Measurements from ENCODE around the gene MEF2A.
A peak's percentile ranks its signal among the peaks of the same experiment; 100 is the strongest.
"Not testable (repeated sequence)": the region's sequence is repeated elsewhere in the genome, so short reads cannot be mapped to it uniquely, and the experiment has no call there.

The MEF2A gene

DNA sequence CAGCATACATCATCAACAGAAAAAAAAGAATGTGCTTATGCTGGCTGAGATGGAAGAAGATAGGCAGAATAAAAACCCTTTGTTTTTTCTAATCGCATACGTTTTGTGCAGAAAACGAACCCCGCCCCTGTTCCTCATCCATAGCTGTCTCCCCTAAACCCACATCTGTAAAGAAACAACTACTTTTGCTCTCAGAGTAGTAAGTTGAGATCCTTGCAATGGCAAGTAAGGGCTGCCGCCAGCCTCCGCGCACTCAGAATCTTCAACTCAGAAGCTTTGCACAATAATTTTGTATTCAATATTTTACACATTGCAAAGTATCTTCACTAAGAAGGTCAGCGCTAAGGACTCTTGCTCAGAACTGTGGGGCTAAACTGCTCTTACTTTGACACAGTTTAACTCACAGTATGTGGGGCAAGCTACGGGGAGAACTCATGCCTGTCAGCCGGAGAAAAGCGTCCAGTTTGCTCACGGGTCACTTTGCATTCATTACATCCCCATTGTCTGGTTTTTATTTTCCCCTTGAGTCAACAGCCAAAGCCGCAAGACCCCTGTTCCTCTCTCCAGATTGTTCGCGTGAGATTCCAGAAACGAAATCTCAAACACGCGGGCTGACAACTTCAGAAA is 166.5 kb downstream of the MEF2A start:
- DNase-seq, result no peak

DNA sequence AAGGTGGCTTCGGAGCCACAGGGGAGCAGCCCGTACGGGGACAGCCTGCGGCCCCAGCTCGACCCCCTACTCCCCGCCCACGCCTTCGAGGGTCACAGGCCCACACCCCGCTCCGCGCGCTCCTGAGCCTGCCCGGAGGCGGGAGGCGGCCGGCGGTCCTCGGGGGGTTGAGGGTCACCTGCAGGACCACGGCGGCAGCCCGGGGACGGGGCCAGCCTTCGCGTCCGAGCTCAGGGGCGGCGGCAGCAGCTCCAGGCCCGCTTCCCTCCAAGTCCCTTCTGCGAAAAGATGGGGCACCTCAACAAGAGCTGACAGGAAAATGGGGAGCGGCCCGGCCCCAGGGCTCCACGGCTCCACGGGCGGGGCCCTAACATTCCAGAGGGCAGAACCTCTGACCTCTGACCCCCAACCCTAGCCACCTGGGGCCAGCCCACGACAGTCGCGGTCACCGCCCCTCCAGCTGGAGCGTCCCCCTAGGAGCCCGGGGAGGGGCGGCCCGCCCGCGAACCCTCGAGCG is 167.0 kb downstream of the MEF2A start:
- DNase-seq, result no peak

DNA sequence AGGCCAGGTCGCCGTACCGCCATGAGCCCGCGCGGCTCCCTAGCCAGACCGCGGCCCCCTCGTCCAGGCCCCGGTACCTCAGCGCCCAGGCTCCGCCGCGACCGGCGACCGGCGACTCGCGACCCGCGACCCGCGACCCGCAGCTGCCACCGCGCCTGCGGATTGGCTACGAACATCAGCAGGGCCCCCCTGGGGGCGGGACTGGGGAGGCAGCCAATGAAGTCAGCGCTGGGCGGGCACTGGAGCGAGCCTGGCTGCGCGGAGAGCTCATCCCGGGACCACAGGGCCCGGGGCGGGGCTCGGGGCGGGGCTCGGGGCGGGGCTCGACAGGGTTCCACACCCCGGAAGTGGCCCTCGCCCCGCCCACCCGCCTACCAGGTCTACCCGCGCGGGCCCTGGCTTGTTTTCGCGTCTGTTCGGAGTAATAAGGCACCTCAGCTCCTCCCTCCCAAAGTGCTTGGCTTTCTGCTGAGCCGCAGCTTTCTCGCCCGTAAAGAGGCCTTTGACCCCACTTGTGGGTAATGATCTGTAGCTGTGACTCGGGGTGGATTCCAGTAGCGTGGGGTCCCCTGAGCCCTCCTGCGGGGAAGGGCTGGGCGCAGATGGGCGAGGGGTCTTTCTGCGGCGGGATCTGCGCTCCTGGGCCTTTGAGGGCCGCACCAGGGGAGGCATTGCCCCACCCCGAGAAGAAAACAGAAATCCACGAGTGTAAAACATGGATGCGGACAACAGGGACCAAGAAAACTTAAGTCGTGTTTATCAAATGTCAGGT is 167.7 kb downstream of the MEF2A start, which contains the start of gene LYSMD4:
TSS of gene LYSMD4 (minus strand) at position 170 of the 772 bp plus-strand sequence. CDS start 1,438 bp downstream, outside the sequence.
- DNase-seq, result peak; percentile 88

DNA sequence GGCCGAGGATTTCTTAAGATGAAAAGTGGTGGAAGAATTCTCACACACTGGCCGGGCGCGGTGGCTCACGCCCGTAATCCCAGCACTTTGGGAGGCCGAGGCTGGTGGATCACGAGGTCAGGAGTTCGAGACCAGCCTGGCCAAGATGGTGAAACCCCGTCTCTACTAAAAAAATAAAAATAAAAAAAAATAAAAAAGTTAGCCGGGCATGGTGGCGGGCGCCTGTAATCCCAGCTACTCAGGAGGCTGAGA is 168.2 kb downstream of the MEF2A start:
- not testable (repeated sequence) for DNase-seq

DNA sequence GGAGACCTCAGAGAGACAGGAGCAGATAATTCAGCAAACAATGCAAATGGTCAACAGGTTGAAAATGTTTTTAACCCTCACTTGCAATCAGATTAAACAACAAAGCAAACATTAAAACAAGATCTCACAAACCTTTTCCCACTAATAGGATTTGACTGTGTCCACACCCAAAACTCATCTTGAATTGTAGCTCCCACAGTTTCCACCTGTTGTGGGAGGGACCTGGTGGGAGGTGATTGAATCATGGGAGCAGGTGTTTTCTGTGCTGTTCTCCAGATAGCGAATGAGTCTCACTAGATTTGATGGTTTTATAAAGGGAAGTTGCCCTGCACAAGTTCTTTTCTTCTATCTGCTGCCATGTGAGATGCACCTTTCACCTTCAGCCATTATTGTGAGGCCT is 168.8 kb downstream of the MEF2A start:
- DNase-seq, result no peak

DNA sequence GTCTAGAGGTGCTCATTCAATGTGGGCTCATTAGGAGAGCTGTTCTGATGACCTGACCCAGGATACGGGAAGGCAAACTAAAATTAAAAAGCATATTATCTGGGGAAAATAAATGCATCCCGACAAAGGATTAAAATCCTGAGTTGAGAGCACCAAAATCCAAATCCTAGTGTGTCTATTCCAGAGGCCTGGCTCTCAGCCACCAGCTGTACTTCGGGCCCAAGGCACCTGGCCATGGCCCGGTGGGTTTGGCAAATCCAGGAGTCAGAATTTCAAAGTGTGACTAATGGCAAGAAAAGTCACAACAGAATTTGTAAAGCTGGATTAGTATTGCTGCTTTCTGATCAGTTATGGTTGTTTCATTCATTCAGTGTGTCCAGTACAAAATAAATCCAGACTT is 170.1 kb downstream of the MEF2A start:
- DNase-seq, result no peak

DNA sequence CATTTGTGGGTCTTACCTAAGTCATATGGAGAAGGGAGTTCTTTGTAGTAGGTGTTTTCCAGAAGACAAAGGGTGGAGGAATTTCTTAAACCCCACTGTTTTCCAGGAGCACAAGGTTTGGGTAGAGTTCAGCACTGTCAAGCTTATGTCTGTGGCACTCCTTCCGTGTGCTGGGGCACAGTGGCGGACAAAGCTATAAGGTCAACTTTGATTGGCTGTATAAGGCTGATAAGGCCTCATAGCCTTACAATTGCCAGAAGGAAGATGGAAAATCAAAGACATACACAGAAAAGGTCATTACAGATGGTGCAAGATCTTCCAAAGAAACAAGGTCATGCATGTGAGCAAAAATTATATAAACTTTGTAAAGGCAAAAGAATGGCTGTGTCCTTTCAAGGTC is 170.9 kb downstream of the MEF2A start:
- DNase-seq, result no peak

DNA sequence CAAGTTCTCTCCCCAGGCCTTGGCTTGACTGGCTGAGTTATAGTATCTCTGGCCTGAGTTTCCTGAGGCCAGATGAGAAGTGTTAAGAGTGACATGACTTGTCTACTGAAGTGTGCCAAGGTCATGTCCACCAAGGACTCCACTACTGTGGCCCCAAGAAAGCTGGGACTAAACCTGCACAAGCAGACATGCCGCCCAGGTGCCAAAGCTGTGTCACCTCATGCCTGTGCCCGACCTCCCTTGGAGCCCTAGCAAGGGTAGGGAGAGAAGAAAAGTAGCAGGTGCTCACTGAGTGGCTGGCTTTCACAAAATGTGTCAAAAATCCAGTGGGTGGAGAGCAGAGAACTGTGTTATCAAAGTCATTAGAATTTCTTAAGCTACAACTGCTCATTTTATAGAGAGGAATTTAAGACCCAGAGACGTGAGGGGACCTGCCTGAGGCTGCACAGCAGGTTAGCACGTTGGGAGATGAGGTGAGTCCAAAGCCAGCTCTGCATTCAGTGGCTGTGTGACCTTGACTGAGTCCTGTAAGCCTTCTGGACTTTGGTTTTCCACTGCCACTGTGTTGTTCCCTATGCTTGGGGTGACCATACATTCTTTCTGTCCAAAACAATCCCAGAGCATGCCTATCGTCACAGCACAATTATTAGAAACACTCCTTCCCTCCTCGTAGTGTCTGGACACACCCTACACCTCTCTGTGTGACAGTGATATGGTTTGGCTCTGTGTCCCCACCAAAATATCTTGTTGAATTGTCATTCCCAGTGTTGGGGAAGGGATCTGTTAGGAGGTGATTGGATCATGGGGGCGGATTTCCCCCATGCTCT is 172.4 kb downstream of the MEF2A start:
- DNase-seq, result no peak

DNA sequence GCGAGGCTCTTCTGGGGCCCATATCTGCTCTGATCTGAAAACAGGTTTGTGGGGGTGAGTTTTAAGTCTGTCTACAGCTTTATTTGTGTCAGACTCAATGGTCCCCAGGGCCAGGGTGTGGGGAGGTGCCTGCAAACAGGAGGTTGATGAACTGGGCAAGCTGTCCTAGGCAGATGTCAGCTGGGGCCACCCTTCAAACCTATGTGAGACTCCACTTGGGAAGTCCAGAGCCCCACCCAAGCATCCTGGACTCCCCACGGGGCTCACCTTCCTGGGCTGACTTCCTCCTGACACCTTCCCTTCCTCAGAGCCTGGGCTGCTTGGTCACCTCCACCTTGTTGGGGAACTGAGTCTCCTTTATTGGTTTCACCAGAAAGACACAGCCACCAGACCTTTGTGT is 176.1 kb downstream of the MEF2A start:
- DNase-seq, result no peak

DNA sequence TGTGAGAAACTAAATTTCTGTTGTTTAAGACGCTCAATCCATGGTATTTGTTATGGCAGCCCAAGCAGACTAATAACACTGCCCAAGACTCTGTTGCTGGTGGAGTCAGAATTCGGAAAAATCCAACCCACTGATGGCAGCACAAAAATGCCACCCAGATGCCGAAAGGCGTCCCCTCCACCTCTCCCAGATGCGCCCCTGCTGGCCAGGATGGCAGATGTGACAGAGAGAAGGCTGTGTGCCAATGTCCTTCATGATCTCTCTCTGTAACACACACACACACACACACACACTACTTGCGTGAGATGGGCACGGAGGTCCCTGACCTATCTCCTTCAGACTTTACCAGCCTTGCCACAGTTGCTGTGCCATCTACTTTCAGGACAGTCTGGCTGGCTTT is 178.4 kb downstream of the MEF2A start:
- no peak for DNase-seq

DNA sequence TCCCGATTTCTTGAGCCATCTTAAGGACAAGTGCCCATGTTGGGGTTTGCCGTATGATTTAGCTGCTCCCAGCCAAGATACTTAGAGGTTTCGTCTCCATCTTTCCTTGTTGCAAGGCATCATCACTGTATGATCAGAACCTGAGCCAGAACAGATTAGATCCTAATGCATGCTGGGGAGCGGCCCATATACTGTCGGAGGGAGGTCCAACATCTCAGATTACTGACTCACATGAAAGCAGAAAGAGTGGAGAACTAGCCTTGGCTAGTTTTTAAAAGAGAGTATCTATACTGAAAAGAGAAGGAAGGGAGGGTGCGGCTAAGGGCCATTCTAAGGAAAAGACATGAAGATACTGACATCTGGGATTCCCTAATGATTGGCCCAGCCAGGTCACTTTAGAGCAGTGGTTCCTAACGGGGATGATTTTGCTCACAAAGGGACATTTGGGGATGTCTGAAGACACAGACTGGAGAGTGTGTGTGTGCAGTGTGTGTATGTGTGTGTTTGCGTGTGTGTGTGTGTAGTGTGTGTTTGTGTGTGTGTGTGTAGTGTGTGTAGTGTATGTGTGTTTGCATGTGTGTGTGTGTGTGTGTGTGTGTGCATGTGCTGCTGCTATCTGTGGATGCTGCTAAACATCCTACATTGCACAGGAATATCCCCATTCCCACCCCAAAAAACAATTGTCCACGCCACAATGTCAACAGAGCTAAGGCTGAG is 179.7 kb downstream of the MEF2A start:
- no peak for DNase-seq

DNA sequence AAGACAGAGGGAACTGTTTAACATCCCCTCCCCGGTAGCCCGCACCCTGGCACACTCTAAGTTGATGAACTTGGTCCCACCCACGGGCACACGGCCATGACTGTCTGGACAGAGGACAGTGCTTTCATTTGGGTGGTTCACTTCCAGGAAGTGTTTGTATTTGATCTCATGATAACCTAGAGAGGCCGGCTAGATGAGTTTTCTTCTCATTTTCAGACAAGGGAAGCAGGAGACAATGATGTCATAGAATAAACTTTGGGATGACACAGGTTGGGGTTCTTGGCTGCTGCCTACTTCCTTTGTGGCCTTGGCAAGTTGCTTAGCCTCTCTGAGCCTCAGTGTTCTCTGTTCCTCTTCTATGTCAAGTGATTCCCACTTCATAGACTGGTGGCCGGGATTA is 183.6 kb downstream of the MEF2A start:
- DNase-seq, result no peak

DNA sequence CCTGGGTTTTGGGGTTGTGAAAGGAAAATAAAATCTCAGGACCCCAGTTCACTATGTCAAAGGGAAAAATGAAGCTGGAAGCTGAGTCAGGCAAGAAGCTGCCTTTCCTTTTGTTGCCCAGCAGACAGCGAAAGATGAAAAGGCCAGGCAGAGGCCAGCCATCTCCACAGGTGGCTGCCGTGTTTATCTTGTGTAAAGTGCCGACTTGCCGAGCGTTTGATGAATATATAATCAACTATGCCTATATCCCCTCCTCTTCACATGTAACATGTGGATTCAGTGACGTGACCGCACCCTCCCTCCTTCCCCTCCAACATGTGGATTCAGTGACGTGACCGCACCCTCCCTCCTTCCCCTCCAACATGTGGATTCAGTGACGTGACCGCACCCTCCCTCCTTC is 184.5 kb downstream of the MEF2A start:
- DNase-seq, result not testable (repeated sequence)

DNA sequence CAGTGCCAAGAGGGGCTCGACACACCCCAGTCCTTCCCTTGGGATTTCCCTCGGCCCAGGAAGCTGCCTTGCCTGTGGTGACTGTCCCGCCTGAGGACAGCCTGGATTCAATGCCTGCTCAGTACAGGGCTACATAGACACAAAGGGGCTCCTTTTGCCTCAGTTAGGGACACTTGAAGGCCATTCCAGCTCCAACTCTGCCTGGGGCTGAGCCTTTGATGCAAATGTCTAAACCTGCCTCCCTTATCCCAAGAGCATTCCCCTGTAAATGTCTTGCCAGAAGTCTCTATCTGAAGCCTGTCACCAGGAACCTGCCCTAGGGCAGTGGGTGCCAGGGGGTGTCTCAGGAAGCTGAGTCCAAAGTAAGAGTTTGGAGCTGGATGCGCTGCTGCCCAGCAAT is 186.8 kb downstream of the MEF2A start:
- no peak for DNase-seq

DNA sequence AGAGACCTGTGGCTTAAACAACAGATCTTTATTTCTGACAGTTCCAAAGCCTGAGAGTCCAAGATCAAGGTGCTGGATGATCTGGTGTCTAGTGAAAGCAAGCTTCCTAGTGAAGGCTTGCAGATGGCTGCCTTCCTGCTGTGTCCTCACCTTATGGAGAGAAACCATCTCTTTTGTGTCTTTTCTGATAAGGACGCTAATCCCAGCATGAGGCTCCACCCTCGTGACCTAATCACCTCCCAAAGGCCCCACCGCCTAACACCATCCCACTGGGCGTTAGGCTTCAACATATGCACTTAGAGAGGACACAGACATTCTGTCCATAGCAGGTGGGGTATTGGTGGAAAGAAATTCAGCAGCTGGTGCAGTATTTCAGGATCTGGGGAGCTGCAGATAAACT is 187.3 kb downstream of the MEF2A start:
- DNase-seq, result no peak

DNA sequence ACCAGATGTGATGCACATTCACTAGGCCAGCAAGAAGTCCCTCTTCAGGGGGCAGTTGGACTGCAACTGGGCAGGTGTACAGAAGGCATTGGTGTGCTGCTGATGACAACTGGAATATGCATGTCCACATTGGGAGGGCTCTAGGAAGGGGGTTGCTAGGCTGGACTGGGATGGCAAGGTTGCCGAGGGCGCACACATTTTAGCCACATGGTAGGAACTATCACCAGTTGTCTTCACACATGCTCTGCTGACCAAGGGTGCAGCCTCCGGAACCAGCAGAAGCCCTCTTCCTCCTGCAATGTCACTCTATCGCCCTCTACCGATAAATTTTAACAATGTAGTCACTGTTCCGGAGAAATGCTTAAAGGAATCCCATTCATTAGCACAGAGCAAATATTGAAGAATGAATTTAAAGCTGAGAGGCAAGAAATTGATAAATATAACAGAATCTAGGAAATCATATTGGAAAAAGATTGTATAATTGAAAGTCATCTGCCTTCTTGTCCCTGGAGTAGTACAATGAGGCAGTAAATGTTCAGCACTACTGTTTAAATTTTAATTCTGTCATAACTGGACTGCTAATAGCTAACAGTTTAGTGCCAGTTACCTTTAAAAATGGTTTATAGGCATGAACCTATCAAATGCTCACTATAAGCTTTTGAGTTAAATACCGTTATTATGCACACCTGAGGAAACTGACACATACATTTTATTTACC is 190.1 kb downstream of the MEF2A start:
- DNase-seq, result peak; percentile 27

DNA sequence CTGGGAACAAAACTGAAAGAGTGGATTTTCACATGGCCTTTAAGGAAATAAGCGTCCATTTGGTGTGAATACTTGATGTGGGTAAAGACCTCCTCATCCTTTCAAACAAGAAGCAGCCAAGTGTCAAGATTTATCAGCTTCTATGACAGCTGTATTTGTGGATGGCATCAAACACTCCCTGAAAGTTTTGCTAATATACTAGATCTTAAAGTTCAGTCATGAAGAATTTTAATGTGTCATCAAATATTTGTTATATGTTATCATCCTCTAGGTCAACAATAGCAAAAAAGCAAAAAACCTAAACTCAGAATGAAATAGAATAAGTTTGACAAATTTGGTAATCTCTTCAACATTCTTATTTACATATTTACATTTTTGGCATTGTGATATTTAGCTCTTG is 196.5 kb downstream of the MEF2A start:
- DNase-seq, result no peak

DNA sequence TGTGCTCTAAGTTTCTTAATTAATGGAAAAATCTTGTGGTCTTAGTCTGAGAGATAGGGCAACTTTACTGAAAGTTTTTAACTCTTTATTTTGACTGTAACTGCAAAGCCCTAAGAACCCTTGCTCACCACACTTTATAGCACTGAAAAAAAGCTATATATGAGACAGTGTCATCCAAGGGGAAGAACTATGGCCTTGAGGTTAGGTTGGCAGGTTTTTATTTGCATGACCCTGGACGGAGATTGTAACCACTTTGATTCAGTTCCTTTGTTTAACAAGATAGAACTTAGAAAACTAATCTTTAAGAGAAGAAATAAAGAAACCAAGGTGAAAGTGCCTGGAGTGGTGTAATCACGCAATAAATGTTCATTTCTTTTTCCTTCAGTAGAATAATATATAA is 198.0 kb downstream of the MEF2A start:
- DNase-seq, result no peak

DNA sequence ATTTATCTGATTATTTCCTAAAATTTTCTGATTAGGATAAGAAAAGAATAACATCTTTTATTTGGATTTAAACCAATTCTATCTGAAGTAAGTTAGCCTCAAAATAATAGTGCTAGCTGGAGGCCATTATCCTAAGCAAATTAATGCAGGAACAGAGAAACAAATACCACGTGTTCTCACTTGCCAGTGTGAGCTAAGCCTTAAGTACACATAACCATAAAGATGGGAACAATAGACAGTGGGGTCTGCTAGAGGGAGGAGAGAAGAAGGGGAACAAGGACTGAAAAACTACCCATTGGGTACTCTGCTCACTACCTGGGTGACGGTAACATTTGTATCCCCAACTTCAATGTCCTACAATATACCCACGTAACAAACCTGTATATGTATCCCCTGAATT is 198.7 kb downstream of the MEF2A start:
- DNase-seq, result no peak
